BLaER1 treated with 17β-estradiol and CSF1 and Interleukin-3, amounts not matched to agents 10 nM and 100 nM (cell line): ENCODE results near the gene SYCP1.

Experiments used
- H3K27ac ChIP-seq, 11 experiments: shearing (Covaris generic); formaldehyde crosslinking; 2 replicates each; pipeline ENCODE4 v1.8.1; 2022
- H3K27me3 ChIP-seq, 11 experiments: shearing (Covaris generic); formaldehyde crosslinking; 2 replicates each; pipeline ENCODE4 v1.8.1; 2022
- H3K36me3 ChIP-seq, 11 experiments: shearing (Covaris generic); formaldehyde crosslinking; 2 replicates each; pipeline ENCODE4 v1.8.1; 2022
- H3K4me1 ChIP-seq, 10 experiments: shearing (Covaris generic); formaldehyde crosslinking; 2 replicates each; pipeline ENCODE4 v1.8.1; 2022
- H3K4me2 ChIP-seq, 11 experiments: shearing (Covaris generic); formaldehyde crosslinking; 2 replicates each; pipeline ENCODE4 v1.8.1; 2022
- H3K4me3 ChIP-seq, 10 experiments: shearing (Covaris generic); formaldehyde crosslinking; 2 replicates each; pipeline ENCODE4 v1.8.1; 2022
- H3K9ac ChIP-seq, 11 experiments: shearing (Covaris generic); formaldehyde crosslinking; 2 replicates each; pipeline ENCODE4 v1.8.1; 2022
- H3K9me3 ChIP-seq, 11 experiments: shearing (Covaris generic); formaldehyde crosslinking; replicated peaks in 1 of 11; 2 replicates each; pipeline ENCODE4 v1.8.1; 2022
- H4K20me1 ChIP-seq, 11 experiments: shearing (Covaris generic); formaldehyde crosslinking; 2 replicates each; pipeline ENCODE4 v1.8.1; 2022
- Cebpa-rat ChIP-seq, 11 experiments: shearing (Covaris generic); IDR thresholded peaks; 2 replicates each; pipeline ENCODE4 v1.8.1; 2022

SYCP1 gene

GRCh38 chr1:114926607-114927006 is 71.9 kb downstream of the SYCP1 start:
- Histone ChIP-seq H3K27ac (no peak overlapping the region), H3K9ac (no peak overlapping the region), H3K4me2 (no peak overlapping the region), H3K9me3 (no peaks in the 10 kb centered on the region; a peak in 1 of 22 replicates), H4K20me1 (no peaks in the 10 kb centered on the region), H3K4me3 (no peak overlapping the region), H3K36me3 (no peaks in the 10 kb centered on the region), H3K27me3 (no peaks in the 10 kb centered on the region), H3K4me1 (no peaks in the 10 kb centered on the region)
- TF ChIP-seq Cebpa-rat (IDR thresholded peaks at IDR 0.05): no peak

- H3K9ac ChIP-seq: no peak overlapping the region
- no peaks in the 10 kb centered on the region for H3K4me1 ChIP-seq
Measured at GRCh38 chr1:114927401-114927800, 72.7 kb downstream of the SYCP1 start.

GRCh38 chr1:114956570-114956969 is 101.9 kb downstream of the SYCP1 start:
- Histone ChIP-seq H4K20me1 (no peaks in the 10 kb centered on the region; a peak in 1 of 22 replicates), H3K9me3 (no peaks in the 10 kb centered on the region), H3K4me1 (0 out of 20 replicates have a peak, but pooled peaks cover 0 to 8% (median 0%) of the 10 kb centered on the region in 10 experiments), H3K4me3 (no peak overlapping the region), H3K27me3 (no peaks in the 10 kb centered on the region), H3K9ac (no peak overlapping the region), H3K4me2 (no peak overlapping the region), H3K27ac (no peak overlapping the region), H3K36me3 (no peaks in the 10 kb centered on the region)
- no peak for TF ChIP-seq Cebpa-rat (IDR thresholded peaks at IDR 0.05)

More at GRCh38 chr1:114927401-114927800, 72.7 kb downstream of the SYCP1 start:
- no peak overlapping the region for H3K4me2 ChIP-seq
- no peaks in the 10 kb centered on the region for H3K36me3 ChIP-seq
- no peak overlapping the region for H3K4me3 ChIP-seq
- no peak overlapping the region for H3K27ac ChIP-seq
- no peaks in the 10 kb centered on the region for H3K27me3 ChIP-seq
- TF ChIP-seq Cebpa-rat (IDR thresholded peaks at IDR 0.05): no peak
- H4K20me1 ChIP-seq: no peaks in the 10 kb centered on the region
- peaks cover 0 to 2% (median 0%) of the 10 kb centered on the region in 11 experiments; a peak in 3 of 22 replicates for H3K9me3 ChIP-seq

DNA sequence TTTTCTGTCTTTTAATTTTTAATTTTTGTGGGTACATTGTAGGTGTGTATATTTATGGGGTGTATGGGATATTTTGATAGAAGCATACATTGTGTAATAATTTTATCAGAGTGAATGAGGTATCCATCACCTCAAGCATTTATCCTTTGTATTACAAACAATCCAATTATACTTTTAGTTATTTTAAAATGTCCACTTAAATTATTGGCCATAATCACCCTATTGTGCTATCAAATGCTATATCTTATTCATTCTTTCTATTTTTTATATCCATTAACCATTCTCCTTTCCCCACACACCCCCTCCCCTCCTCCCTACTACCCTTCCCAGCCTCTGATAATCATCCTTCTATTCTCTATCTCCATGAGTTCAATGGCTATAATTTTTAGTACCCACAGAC is 104.8 kb downstream of the SYCP1 start:
- no peak for TF ChIP-seq Cebpa-rat (IDR thresholded peaks at IDR 0.05)
- Histone ChIP-seq H3K9ac (no peak overlapping the region), H3K4me1 (0 out of 20 replicates have a peak, but pooled peaks cover 0 to 8% (median 0%) of the 10 kb centered on the region in 10 experiments), H3K4me3 (no peak overlapping the region), H3K4me2 (no peak overlapping the region), H4K20me1 (no peaks in the 10 kb centered on the region; a peak in 1 of 22 replicates), H3K27me3 (no peaks in the 10 kb centered on the region), H3K36me3 (no peaks in the 10 kb centered on the region), H3K9me3 (no peaks in the 10 kb centered on the region), H3K27ac (no peak overlapping the region)

DNA sequence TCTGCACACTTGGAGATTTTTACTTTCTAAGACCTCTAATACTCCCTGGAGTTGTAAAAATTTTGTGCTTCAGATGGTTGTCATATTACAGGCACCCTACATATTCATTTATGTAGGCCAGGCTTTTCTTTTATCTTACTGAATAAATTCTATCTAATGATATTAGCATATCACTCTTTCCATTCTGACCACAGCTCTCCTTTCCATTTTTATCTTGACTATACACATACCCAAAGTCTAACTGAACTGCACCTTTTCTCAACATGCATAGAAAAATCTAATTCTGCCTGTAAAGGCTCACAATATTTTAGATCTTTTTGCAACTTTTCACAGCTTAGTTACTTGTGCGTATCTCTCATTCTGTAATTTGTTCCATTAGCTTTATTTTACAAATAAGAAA is 122.2 kb downstream of the SYCP1 start:
- Histone ChIP-seq H3K36me3 (no peaks in the 10 kb centered on the region), H3K4me2 (no peak overlapping the region), H3K4me3 (no peak overlapping the region), H3K9ac (no peak overlapping the region), H3K4me1 (no peaks in the 10 kb centered on the region), H3K27ac (no peak overlapping the region), H3K27me3 (no peaks in the 10 kb centered on the region), H3K9me3 (peaks cover 3 to 7% (median 5%) of the 10 kb centered on the region in 11 experiments), H4K20me1 (no peaks in the 10 kb centered on the region)
- no peak for TF ChIP-seq Cebpa-rat (IDR thresholded peaks at IDR 0.05)

GRCh38 chr1:114979278-114979891 is 124.7 kb downstream of the SYCP1 start:
- no peaks in the 10 kb centered on the region for H3K36me3 ChIP-seq
- no peaks in the 10 kb centered on the region for H4K20me1 ChIP-seq
- no peaks in the 10 kb centered on the region for H3K4me1 ChIP-seq
- no peak overlapping the region for H3K4me3 ChIP-seq
- no peak overlapping the region for H3K9ac ChIP-seq
- TF ChIP-seq Cebpa-rat (IDR thresholded peaks at IDR 0.05): no peak
- H3K4me2 ChIP-seq: no peak overlapping the region
- H3K27ac ChIP-seq: no peak overlapping the region
- H3K27me3 ChIP-seq: no peaks in the 10 kb centered on the region
- H3K9me3 ChIP-seq: peaks cover 19 to 28% (median 25%) of the 10 kb centered on the region in 11 experiments

- no peaks in the 10 kb centered on the region for H3K27me3 ChIP-seq
Measured at GRCh38 chr1:114982251-114982650, 127.6 kb downstream of the SYCP1 start.

GRCh38 chr1:114986286-114986685 is 131.6 kb downstream of the SYCP1 start:
- no peak overlapping the region for H3K9ac ChIP-seq
- H3K4me3 ChIP-seq: no peak overlapping the region
- H3K27me3 ChIP-seq: no peaks in the 10 kb centered on the region
- peaks cover 43 to 53% (median 50%) of the 10 kb centered on the region in 11 experiments for H3K9me3 ChIP-seq
- H3K4me1 ChIP-seq: no peaks in the 10 kb centered on the region
- no peak overlapping the region for H3K4me2 ChIP-seq
- no peaks in the 10 kb centered on the region for H4K20me1 ChIP-seq
- no peaks in the 10 kb centered on the region for H3K36me3 ChIP-seq
- H3K27ac ChIP-seq: no peak overlapping the region
- no peak for TF ChIP-seq Cebpa-rat (IDR thresholded peaks at IDR 0.05)

More at GRCh38 chr1:114982251-114982650, 127.6 kb downstream of the SYCP1 start:
- TF ChIP-seq Cebpa-rat (IDR thresholded peaks at IDR 0.05): no peak
- no peak overlapping the region for H3K4me3 ChIP-seq
- H3K4me2 ChIP-seq: no peak overlapping the region
- H3K36me3 ChIP-seq: no peaks in the 10 kb centered on the region
- no peaks in the 10 kb centered on the region for H4K20me1 ChIP-seq
- peaks cover 25 to 36% (median 32%) of the 10 kb centered on the region in 11 experiments for H3K9me3 ChIP-seq
- no peaks in the 10 kb centered on the region for H3K4me1 ChIP-seq
- no peak overlapping the region for H3K27ac ChIP-seq
- no peak overlapping the region for H3K9ac ChIP-seq

- Histone ChIP-seq H3K36me3 (no peaks in the 10 kb centered on the region), H3K4me3 (no peak overlapping the region), H3K27ac (no peak overlapping the region), H3K9ac (no peak overlapping the region), H3K27me3 (no peaks in the 10 kb centered on the region), H3K4me1 (no peaks in the 10 kb centered on the region), H3K4me2 (no peak overlapping the region), H4K20me1 (no peaks in the 10 kb centered on the region), H3K9me3 (peaks cover 27 to 35% (median 33%) of the 10 kb centered on the region in 11 experiments)
- TF ChIP-seq Cebpa-rat (IDR thresholded peaks at IDR 0.05): no peak
Measured at GRCh38 chr1:114988095-114988494, 133.4 kb downstream of the SYCP1 start.
